GM18873 (cell line): ENCODE measurements around the gene ADGRL3.

Source experiments
- ATAC-seq: cut with Tn5 transposase; IDR thresholded peaks from one replicate; pipeline ENCODE4 v1.9.1; 2021; ENCODE audit warnings: mild to moderate bottlenecking, moderate library complexity, moderate number of reproducible peaks; ENCODE audit not compliant: unreplicated experiment, low FRiP score

Gene ADGRL3

GRCh38 chr4:61407642-61408618 lies 207.8 kb downstream of the ADGRL3 start:
- ATAC-seq: no peak

DNA sequence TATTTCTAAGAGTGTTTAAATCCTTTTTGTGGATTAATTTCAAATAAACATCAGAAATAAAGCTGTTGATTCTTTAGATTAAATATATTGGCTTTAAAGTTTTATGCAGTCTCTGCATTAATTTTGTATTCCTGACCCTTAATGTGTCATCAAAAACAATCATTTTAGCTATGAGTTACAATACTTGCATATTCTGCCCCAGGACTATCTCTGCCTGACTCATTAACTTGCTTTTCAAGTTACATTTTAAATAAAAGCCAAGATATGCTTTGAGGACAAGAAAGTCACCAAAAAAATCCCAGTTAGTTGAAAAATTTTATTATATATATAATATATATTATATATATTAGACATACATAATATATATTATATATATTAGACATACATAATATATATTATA lies 208.7 kb downstream of the ADGRL3 start:
- ATAC-seq: no peak

DNA sequence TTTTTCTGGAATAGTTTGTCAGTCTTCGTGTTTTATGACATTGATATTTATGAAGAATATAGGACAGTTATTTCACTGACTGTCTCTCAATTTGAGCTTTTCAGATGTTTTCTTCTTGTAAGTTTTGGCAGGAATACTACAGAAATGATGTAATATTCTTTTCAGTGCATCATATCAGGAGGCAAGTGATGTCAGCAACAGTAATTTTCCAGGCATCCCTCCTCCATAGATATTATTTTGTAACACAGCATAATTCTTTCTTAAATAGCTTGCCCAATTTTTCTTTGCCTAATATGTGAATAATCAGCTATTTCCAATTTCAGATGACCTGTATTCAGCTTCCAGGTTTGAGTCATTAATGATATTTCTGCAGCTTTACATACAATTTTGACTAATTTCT lies 211.1 kb downstream of the ADGRL3 start:
- ATAC-seq: no peak

GRCh38 chr4:61425315-61425714 lies 225.2 kb downstream of the ADGRL3 start:
- no peak for ATAC-seq

- ATAC-seq: no peak
These were observed 226.1 kb downstream of the ADGRL3 start for GRCh38 chr4:61426229-61426628.

DNA sequence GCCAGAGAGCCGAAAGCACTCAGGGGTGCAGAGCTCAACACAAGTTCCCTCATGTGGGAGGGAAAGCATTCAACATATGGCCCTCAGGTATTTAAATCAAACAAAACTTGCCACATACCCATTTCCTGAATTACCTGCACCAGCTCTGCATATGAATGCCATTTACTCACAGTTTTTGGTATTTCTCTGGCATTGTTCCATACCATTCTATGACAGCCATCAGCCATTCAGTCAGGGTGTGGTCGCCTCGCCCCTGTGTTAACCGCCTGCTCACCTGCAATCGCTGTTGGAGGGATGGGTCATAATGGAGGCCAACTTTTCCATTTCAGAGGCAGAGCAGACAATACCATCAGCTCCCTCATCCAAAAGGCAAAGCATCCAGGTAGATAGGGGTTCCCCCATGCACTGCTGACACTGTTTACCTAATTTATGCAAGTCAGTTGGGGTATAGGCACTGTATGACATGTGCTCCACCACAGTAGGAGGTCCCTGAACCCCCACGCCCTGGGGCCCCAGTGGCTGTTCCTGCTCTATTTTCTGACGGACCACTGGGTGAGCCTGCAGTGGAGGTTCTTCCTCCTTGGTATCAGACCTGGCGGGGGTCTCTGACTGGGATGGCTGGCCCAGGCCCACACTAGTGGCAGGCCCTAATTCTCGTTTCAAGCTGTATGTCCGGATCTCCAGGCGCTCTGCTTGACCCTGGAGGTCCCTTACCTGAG lies 227.1 kb downstream of the ADGRL3 start:
- no peak for ATAC-seq

DNA sequence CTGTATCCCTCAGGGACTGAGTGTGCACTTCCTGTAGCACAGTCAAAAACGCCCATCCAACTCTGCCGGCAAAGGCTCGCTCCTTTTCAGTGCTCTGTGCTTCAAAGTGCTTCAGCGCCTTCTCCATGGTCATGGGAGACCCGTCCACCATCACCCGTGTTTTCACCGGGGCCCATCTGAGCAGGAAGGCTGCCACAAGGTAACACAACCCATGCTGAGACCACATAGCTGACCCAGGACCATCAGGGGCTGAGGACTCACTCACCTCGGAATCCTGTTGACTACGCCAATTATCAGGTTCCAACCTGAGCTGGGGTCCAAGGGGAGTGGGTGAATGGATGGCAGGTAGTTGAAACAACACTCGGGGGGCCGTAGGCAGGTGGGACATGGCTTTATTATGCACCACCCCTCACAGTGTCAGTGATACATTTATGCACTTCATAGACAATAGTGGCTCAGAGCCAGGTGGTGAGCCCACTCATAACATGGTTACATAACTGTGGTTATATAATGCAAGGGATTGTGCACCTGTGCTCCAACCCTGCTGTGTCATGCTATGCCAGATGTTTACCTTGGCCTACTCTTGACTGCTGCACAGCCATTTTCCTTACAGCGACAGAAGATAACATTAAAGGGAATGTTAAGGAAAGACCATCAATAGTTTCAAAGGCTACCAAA lies 227.8 kb downstream of the ADGRL3 start:
- no peak for ATAC-seq

GRCh38 chr4:61428950-61429349 lies 228.8 kb downstream of the ADGRL3 start:
- ATAC-seq: no peak

DNA sequence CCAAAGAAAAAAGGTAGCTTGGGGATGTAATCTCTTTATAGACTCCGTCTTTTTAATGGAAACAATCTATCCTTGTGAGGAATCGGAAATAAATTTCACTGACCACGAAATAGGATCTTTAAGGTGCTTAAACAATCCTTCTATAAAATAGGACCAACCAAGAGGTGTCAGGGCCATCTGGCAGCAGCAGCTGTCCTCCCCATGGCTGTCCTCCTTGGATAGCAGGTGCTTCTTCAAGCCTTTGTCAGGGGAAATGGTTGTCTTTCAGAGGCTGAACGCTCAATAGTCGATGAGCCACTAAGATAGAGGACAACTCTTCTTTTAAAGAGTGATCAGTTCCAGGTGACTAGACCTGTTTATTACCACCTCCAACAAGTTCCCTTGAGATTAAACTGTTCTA lies 231.0 kb downstream of the ADGRL3 start:
- no peak for ATAC-seq

GRCh38 chr4:61437923-61438322 lies 237.8 kb downstream of the ADGRL3 start:
- ATAC-seq: no peak

DNA sequence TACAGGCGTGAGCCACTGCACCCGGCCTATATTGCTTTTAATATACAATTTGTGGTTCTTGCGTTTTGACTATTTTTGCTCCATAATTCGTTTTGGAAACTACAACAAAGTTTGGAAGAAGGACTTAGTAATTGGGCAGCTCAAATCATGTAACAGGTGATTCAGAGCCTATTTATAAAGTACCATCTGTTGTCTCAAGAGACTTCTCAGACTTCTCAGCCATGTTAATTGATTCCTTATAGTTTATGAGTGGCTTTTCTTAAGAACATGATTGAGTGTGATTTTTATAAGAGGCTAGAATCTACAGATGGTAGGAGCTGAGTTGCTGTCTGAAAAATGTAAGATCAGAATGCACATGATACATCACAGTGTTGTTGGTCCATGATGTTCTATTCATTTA lies 240.2 kb downstream of the ADGRL3 start:
- no peak for ATAC-seq

DNA sequence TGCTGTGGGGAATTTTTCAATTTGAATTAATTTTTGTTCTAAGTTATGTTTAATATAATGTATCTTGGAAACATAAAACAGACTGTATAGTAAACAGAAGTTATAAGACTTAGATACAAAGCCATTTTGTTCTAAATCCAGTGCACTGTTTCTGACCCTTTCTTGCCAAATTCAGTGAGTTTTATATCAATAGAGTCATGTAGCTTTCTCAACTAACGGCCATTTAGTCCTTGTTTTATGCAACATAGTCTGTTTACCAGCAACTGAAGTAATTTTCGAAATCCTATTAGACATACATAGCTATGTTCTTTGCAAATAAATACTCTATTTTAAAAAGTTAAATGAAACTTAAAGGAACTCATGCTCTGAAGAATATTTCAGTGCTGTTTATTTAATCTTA lies 242.8 kb downstream of the ADGRL3 start:
- no peak for ATAC-seq

DNA sequence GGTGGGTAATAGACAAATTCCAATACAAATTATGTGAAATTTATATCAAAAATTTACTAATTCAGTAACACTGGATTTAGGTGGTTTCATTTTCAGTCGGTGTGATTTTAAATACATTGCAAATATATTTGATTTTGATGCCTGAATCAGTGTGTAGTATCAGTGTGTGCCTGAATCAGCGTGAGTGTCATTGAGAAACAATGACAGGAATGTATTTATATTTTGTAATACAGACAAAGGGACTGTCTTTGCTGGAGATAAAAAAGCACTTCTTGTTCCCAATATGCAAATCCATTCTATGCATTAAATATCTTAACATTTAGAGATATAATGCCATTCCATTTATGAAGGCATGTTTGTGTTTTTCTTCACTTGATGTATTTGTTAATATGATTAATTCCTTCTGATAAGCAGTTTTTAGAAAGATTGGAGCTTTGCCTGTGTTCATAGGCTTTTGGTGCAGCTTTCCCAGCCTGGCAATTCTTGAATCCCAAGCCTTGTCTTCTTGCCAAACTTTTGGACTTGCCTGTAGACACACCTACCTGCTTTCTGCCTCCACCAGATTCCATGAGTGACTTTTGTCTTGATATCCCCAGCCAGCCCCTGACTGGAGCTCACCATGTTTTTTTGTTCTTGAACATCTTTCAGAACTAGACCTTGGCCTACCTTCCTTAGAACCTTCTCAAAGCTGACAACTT lies 243.8 kb downstream of the ADGRL3 start:
- no peak for ATAC-seq

DNA sequence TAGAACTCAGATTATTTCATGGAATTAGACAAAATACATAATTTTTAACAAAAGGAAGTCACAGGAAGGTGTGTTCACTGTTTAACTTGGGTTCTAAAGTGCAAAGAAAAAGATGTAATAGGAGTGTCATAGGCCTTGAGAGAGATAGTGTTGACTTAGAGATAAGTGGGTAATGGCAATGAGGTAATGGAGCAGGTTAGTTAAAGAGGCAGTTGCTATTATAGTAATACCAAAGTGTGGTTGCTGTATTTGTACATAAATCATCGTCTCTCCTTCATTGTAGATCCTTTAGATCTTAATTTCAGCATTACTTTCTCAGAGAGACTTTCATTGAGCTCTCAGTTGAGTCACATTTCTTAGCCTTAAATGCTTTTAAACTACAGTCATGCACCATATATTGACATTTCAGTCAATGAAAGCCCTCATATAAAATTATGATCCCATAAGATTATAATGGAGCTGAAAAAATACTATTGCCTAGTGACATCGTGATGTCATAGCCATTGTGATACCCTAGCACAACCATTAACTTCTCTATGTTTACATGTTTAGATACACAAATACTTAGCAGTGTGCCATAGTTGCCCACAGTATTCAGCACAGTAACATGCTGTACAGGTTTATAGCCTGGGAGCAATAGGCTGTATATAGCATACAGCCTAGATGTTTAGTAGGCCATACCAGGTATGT lies 245.4 kb downstream of the ADGRL3 start:
- no peak for ATAC-seq

- ATAC-seq: no peak
These were observed 246.8 kb downstream of the ADGRL3 start for GRCh38 chr4:61446941-61447340.

DNA sequence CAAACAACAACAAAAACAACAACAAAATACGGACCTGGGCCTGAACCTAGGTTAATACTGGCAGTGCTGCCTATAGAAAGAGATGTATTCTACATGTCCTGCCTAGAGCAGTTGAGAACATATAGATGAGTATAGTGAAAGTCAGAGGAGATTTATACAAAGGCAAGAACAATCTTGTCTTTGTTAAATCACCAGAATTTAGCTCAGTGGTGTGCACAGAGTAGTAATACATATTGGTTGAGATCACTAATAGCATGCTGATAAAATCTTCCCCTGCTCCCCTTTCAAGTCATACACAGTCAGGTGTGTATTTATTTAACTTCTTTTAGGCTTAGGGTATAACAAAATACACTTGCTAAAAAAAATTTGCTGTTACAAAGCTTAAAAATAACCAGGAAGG lies 247.8 kb downstream of the ADGRL3 start:
- ATAC-seq: no peak

DNA sequence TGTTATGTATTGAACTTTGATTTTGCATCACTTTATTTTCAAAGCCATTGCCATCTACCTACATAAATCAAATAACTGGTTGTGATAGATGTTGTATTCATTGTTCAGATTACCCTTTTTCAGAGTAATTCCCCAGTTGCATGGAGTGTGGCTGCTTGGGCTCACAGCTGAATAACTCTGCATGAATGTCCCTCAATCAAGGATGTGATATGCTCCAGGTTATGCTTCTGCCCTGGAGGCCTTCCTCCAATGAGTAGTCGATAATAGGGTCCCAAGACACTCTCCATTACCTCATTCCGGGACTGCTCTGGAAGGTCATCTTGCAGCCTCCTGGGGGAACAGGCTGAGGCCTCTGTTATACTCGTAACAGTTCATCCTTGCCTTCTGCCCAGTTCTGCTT lies 251.8 kb downstream of the ADGRL3 start:
- no peak for ATAC-seq

DNA sequence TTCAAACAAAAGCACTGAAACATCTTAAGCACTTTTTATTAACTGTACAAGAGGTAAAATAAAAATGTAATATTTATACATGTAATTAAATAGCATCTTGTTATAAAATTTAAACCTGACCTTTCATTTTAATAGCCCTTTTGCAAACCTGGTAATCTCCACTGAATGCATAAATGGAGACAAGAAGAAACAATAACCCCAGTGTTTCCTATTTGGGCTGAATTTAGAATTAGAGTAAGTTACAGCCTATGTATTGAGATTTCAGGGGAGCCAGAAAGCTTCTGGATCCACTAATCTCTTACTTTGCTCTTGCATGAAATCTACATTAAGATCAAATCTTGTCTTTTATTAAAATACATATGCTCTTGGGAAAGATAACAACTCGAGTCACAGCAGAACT lies 261.8 kb downstream of the ADGRL3 start:
- ATAC-seq: no peak

DNA sequence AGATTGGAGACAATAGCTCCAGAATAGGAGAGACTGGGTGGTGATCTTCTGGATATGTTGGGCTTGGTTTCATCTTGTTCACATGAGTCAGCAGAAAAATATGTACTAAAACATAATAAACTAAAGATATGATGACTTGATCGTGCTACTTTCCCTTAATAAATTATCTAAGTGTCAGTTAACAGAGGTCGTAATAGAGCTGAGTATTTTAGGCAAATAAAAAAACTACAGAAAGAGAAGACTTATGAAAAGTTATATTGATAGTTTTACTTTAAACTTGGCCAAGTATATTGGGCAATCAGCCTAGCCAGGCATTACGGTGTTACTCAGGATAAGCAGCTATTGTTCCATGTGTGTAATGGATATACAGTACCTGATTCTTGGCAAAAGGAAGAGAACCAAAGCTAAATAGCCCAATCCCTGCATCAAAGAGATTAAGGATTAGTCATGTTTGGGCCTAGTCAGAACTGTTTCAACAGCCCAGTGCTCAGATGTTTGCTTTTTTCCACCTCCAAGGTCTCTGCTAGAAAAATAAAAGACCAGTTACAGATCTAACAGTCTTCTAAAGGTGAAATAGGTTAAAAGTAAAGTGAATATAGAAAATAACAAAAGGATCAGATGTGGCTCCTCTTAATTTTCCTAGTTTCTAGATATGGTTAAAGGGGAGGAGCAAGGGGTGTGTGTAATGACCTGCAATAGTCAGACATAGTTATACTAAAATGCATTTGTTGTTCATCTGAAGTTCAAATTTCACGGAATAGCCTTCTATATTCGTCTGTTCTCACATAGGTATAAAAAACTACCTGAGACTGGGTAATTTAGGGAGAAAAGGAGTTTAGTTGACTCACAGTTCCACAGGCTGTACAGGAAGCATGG lies 262.6 kb downstream of the ADGRL3 start:
- ATAC-seq: no peak
